GM21528 (cell line): ENCODE results near the gene MAP6D1.

Experiments used
- ATAC-seq: cut with Tn5 transposase; IDR thresholded peaks from one replicate; pipeline ENCODE4 v1.9.1; 2021; ENCODE audit warnings: mild to moderate bottlenecking, moderate library complexity; ENCODE audit not compliant: unreplicated experiment, low FRiP score

The MAP6D1 gene

GRCh38 chr3:183766107-183766506 is 59.3 kb downstream of the MAP6D1 start:
- ATAC-seq = no peak
